Liver (tissue), 9 donors: Measurements from ENCODE around the gene WFDC12. TPM values are rescaled to one million over a fixed set of nuclear protein-coding genes. Genes with fewer than 3 reads are reported as not detected.

ENCODE experiments used
- DNase-seq: peaks from one replicate; pipeline ENCODE4 v3.0.0-alpha.2; 2017; ENCODE audit warnings: low spot score
- H3K27ac ChIP-seq, 2 donors: one replicate each; pipeline ENCODE4 v1.7.0; 2013; ENCODE audit warnings: inconsistent platforms in 2 of 2, low read length in 2 of 2, control low read depth in 1 of 2, low read depth in 1 of 2, mild to moderate bottlenecking in 1 of 2
- H3K27me3 ChIP-seq, 4 donors: one replicate each; pipeline versions ENCODE4 v1.6.1 to v1.7.0; 2013; ENCODE audit warnings: low read length in 3 of 4, inconsistent platforms in 1 of 4, mild to moderate bottlenecking in 1 of 4, moderate library complexity in 1 of 4; ENCODE audit not compliant: control insufficient read depth in 4 of 4, insufficient read depth in 4 of 4
- H3K36me3 ChIP-seq, 4 donors: one replicate each; pipeline versions ENCODE4 v1.6.1 to v1.7.0; 2013; ENCODE audit warnings: low read length in 3 of 4, mild to moderate bottlenecking in 3 of 4, low read depth in 1 of 4, moderate library complexity in 1 of 4; ENCODE audit not compliant: control insufficient read depth in 4 of 4, insufficient read depth in 3 of 4
- H3K4me1 ChIP-seq, 4 donors: one replicate each; pipeline versions ENCODE4 v1.6.1 to v1.7.0; 2013; ENCODE audit warnings: low read length in 3 of 4, mild to moderate bottlenecking in 3 of 4, moderate library complexity in 1 of 4; ENCODE audit not compliant: control insufficient read depth in 4 of 4, insufficient read depth in 4 of 4
- H3K4me3 ChIP-seq, 3 donors: one replicate each; pipeline versions ENCODE4 v1.6.1 to v1.7.0; 2013; ENCODE audit warnings: low read length in 3 of 3, control low read depth in 1 of 3, low read depth in 1 of 3, mild to moderate bottlenecking in 1 of 3
- H3K9ac ChIP-seq, 2 donors: one replicate each; pipeline ENCODE4 v1.7.0; 2013; ENCODE audit warnings: low read length in 2 of 2, mild to moderate bottlenecking in 2 of 2, moderate library complexity in 2 of 2, control low read depth in 1 of 2, low read depth in 1 of 2
- H3K9me3 ChIP-seq, 4 donors: one replicate each; pipeline versions ENCODE4 v1.6.1 to v1.7.0; 2013; ENCODE audit warnings: low read length in 3 of 4; ENCODE audit not compliant: control insufficient read depth in 4 of 4
- ATF3 ChIP-seq: IDR thresholded peaks from 2 replicates; pipeline ENCODE4 v1.6.1; 2016; ENCODE audit warnings: antibody characterized with exemption
- CTCF ChIP-seq: fragments of 150-350 bp; IDR thresholded peaks from 2 replicates; pipeline ENCODE4 v1.5.1; 2017; ENCODE audit warnings: improper control_type of control experiment, low read depth, low read length; ENCODE audit not compliant: missing input control
- EGR1 ChIP-seq, 2 donors: IDR thresholded peaks; 2 replicates each; pipeline ENCODE4 v1.6.1; 2016 to 2018; ENCODE audit warnings: antibody characterized with exemption in 2 of 2, low read depth in 2 of 2
- GABPA ChIP-seq, 2 donors: IDR thresholded peaks in 1 of 2; conservative IDR thresholded peaks in 1 of 2; 2 replicates each; pipeline ENCODE4 v1.6.1; 2016; ENCODE audit warnings: antibody characterized with exemption in 2 of 2, mild to moderate bottlenecking in 1 of 2, moderate library complexity in 1 of 2
- HNF4A ChIP-seq, 2 donors: conservative IDR thresholded peaks; 2 replicates each; pipeline ENCODE4 v1.6.1; 2016; ENCODE audit warnings: antibody characterized with exemption in 2 of 2, mild to moderate bottlenecking in 2 of 2
- JUND ChIP-seq, 2 donors: IDR thresholded peaks; 2 replicates each; pipeline ENCODE4 v1.6.1; 2016; ENCODE audit warnings: antibody characterized with exemption in 2 of 2
- MAX ChIP-seq: IDR thresholded peaks from 2 replicates; pipeline ENCODE4 v1.6.1; 2016; ENCODE audit warnings: antibody characterized with exemption
- NR2F2 ChIP-seq: IDR thresholded peaks from 2 replicates; pipeline ENCODE4 v1.6.1; 2016; ENCODE audit warnings: antibody characterized with exemption
- RAD21 ChIP-seq, 2 donors: IDR thresholded peaks; 2 replicates each; pipeline ENCODE4 v1.6.1; 2016; ENCODE audit warnings: antibody characterized with exemption in 2 of 2, mild to moderate bottlenecking in 2 of 2
- REST ChIP-seq: IDR thresholded peaks from 2 replicates; pipeline ENCODE4 v1.6.1; 2016; ENCODE audit warnings: antibody characterized with exemption, mild to moderate bottlenecking
- SP1 ChIP-seq: IDR thresholded peaks from 2 replicates; pipeline ENCODE4 v1.6.1; 2018; ENCODE audit warnings: antibody characterized with exemption, mild to moderate bottlenecking
- TAF1 ChIP-seq: conservative IDR thresholded peaks from 2 replicates; pipeline ENCODE4 v1.6.1; 2016; ENCODE audit warnings: antibody characterized with exemption, mild to moderate bottlenecking
- YY1 ChIP-seq: IDR thresholded peaks from 2 replicates; pipeline ENCODE4 v1.6.1; 2016; ENCODE audit warnings: antibody characterized with exemption, mild to moderate bottlenecking
- ZBTB33 ChIP-seq: IDR thresholded peaks from 2 replicates; pipeline ENCODE4 v1.6.1; 2016; ENCODE audit warnings: antibody characterized with exemption
- WGBS: extraction: QIAGEN DNeasy Blood & Tissue Kit; methylation state at CpG from one replicate; pipeline ENCODE4 v1.1.7; 2013; 5-methylcytosine and 5-hydroxymethylcytosine counted together
- polyA plus RNA-seq, 2 donors: library from polyadenylated mRNA; stranded (reverse) in 1 of 2; unstranded in 1 of 2; fragments of 200-250 nt in 1 of 2; fragments of >200 nt in 1 of 2; fragmentation: Nextera tagmentation in 1 of 2; extraction: Ambion mirVana in 1 of 2; gene quantifications; one replicate each; pipeline versions ENCODE4 v1.2.1 to v1.2.3, GENCODE V29; 2013 to 2015
- total RNA-seq, 2 donors: library from RNA; depleted of rRNA; stranded (reverse); fragments of >200 nt; gene quantifications; one replicate each; pipeline ENCODE4 v1.2.3, GENCODE V29; 2014
- donor health status: healthy.
- donor health status: healthy.
- donor health status: healthy.
- donor health status: healthy.
- donor health status: healthy.

Gene WFDC12
- total and polyA plus RNA-seq, 4 donors: not detected

GRCh38 chr20:45121388-45121787 is 2.9 kb downstream of the WFDC12 start (continued):
- TF ChIP-seq REST: no peak
- TF ChIP-seq HNF4A (conservative IDR thresholded peaks at IDR 0.05): no peak
- TF ChIP-seq ZBTB33: no peak

GRCh38 chr20:45119556-45120266 is 4.6 kb downstream of the WFDC12 start:
- no peaks in the 10 kb centered on the region for H3K9me3 ChIP-seq
- 64% methylated on average over 2 of the region's 2 CpGs for WGBS
- H3K27ac ChIP-seq: no peak overlapping the region
- no peak overlapping the region for H3K4me3 ChIP-seq
- TF ChIP-seq MAX: no peak
- no peak for TF ChIP-seq RAD21 (IDR thresholded peaks at IDR 0.05)
- TF ChIP-seq ZBTB33: no peak
- H3K27me3 ChIP-seq: peaks cover 0 to 12% (median under 1%) of the 10 kb centered on the region in 4 donors
- no peak overlapping the region for H3K9ac ChIP-seq
- no peak for DNase-seq
- H3K4me1 ChIP-seq: no peaks in the 10 kb centered on the region
- H3K36me3 ChIP-seq: no peaks in the 10 kb centered on the region

- WGBS: 79% methylated on average over 2 of the region's 2 CpGs
- Histone ChIP-seq H3K36me3 (no peaks in the 10 kb centered on the region), H3K27ac (no peak overlapping the region), H3K9me3 (no peaks in the 10 kb centered on the region), H3K4me1 (no peaks in the 10 kb centered on the region), H3K27me3 (peaks cover 0 to 6% (median 0%) of the 10 kb centered on the region in 4 donors), H3K9ac (no peak overlapping the region), H3K4me3 (no peak overlapping the region)
- no peak for DNase-seq
- no peak for TF ChIP-seq NR2F2
- TF ChIP-seq YY1: no peak
- TF ChIP-seq ATF3: no peak
- no peak for TF ChIP-seq TAF1
- TF ChIP-seq GABPA (IDR thresholded peaks at IDR 0.05 in 1 of 2, conservative IDR thresholded peaks at IDR 0.05 in 1 of 2): no peak
- no peak for TF ChIP-seq JUND (IDR thresholded peaks at IDR 0.05)
- no peak for TF ChIP-seq REST
- no peak for TF ChIP-seq CTCF
- TF ChIP-seq SP1: no peak
- no peak for TF ChIP-seq MAX
- TF ChIP-seq RAD21 (IDR thresholded peaks at IDR 0.05): no peak
- TF ChIP-seq EGR1 (IDR thresholded peaks at IDR 0.05; ENCODE audit: low read depth in 2 of 2): no peak
Observed at GRCh38 chr20:45118028-45118427, 6.2 kb downstream of the WFDC12 start.
